ENCODE data around the gene PHF2. TPM values are rescaled to one million over a fixed set of nuclear protein-coding genes. Genes with fewer than 3 reads are reported as not detected.
A peak's percentile ranks its signal among the peaks of the same experiment; 100 is the strongest.

The PHF2 gene
- total RNA-seq: 27.7 TPM

DNA sequence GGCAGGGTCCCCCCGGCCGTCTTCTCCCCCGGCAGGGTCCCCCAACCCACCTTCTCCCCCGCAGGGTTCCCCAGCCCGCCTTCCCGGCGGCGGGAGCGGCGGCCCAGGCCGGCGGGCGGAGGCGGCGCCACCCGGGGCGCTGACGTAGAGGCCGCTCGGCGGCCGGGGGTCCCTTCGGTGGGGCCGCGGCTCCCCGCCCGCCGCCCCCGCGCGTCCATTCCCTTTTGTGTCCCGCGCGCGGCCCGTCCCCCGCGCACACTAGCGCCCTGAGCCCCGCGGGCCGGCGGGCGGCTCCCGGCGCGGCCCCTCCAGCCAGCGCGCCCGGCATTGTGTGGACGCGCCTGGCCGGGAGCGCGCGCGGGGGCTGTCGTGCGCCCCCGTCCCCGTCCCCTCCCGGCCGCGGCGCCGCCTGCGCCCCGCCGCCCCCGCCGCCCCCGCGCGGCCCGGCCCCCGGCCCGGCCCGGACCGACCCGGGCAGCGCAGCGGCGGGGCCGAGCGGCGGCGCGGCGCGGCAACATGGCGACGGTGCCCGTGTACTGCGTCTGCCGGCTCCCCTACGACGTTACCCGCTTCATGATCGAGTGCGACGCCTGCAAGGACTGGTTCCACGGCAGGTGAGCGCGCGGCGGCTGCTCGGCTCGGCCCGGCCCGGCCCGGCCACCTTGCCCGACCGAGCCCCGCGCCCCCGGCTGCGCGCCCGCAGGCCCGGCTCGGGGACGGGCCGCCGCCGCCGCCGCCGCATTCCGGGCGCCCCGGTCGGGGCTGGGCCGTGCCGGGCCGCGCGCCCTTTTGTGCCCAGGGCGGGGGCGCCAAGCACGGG is at the start of gene PHF2:
Gene PHF2 (plus strand): TSS at position 327 of the 820 bp plus-strand sequence. CDS start 190 bp downstream, at position 517.
- Histone ChIP-seq H3K9me3 (no peaks in the 10 kb centered on the region), H3K4me3 (peak within 1 kb of the TSS; percentile 72 to 86), H3K27me3 (no peaks in the 10 kb centered on the region), H3K27ac (peak within 1 kb of the TSS; percentile 91), H3K4me1 (peaks cover 55% of the 10 kb centered on the region), H3K36me3 (no peaks in the 10 kb centered on the region)
- TF ChIP-seq POLR2A (IDR thresholded peaks at IDR 0.05) (no peak), POLR2AphosphoS5 (IDR thresholded peaks at IDR 0.05; ENCODE audit: insufficient read depth in 1 of 2, low read depth in 1 of 2) (no peak)
- TF ChIP-seq, protein P1, sequence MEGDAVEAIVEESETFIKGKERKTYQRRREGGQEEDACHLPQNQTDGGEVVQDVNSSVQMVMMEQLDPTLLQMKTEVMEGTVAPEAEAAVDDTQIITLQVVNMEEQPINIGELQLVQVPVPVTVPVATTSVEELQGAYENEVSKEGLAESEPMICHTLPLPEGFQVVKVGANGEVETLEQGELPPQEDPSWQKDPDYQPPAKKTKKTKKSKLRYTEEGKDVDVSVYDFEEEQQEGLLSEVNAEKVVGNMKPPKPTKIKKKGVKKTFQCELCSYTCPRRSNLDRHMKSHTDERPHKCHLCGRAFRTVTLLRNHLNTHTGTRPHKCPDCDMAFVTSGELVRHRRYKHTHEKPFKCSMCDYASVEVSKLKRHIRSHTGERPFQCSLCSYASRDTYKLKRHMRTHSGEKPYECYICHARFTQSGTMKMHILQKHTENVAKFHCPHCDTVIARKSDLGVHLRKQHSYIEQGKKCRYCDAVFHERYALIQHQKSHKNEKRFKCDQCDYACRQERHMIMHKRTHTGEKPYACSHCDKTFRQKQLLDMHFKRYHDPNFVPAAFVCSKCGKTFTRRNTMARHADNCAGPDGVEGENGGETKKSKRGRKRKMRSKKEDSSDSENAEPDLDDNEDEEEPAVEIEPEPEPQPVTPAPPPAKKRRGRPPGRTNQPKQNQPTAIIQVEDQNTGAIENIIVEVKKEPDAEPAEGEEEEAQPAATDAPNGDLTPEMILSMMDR (IDR thresholded peaks at IDR 0.05): no peak
- no peak for DNase-seq (ENCODE audit: extremely low spot score in 2 of 2)
- intact Hi-C loops (cut with DNase I): loop anchor here (5.0 kb wide), 1 partner anchor 124 kb away; the partner anchor contains the start of genes FAM120A and FAM120AOS

DNA sequence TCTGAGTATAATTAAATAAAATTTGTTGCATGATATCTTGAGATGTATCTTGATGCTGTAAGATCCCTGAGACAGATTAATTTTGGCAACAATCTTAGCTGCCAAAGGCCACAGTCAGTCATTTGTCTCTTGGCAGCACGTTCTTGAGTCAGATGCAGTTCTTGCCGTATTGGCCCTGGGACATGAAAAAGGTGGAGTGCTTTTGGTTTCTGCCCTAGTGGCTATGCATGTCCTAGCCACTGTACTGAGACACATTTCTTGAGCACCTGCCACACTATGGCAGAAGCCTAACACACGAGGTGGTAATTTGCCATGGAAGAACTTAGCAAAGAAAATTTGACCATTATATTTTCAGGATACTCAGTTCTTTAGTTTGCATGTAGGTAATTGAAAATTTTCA is 45.0 kb upstream of the PHF2 start:
- DNase-seq (ENCODE audit: extremely low spot score in 2 of 2): no peak
- Histone ChIP-seq H3K27ac (no peak overlapping the region), H3K36me3 (peaks cover 0 to 58% of the 10 kb centered on the region in 2 donors), H3K9me3 (no peaks in the 10 kb centered on the region), H3K4me3 (no peak overlapping the region), H3K27me3 (no peaks in the 10 kb centered on the region), H3K4me1 (no peaks in the 10 kb centered on the region)
- intact Hi-C loops (cut with DNase I): no loop called here
- TF ChIP-seq POLR2A (IDR thresholded peaks at IDR 0.05): no peak

DNA sequence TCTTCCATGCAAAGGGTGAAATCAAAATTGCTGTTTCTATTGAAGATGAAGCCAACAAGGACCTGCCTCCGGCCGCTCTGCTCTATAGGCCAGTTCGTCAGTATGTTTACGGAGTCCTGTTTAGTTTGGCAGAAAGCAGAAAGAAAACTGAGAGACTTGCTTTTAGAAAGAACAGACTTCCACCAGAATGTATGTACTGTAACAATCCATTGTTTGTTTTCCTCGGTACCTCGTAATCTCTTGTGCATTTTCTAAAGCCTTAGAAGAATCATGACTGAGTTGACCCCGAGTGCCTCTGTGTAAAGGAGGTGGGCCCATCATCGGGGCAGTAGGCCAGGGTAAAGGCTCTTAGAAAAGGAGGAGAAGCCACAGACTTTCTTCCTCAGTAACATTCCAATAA is 44.2 kb upstream of the PHF2 start:
- Histone ChIP-seq H3K9me3 (no peaks in the 10 kb centered on the region), H3K4me3 (no peak overlapping the region), H3K4me1 (no peaks in the 10 kb centered on the region), H3K27me3 (no peaks in the 10 kb centered on the region), H3K27ac (no peak overlapping the region), H3K36me3 (peaks cover 0 to 61% of the 10 kb centered on the region in 2 donors)
- TF ChIP-seq, protein P1 (IDR thresholded peaks at IDR 0.05): no peak
- no peak for TF ChIP-seq POLR2AphosphoS5 (IDR thresholded peaks at IDR 0.05; ENCODE audit: insufficient read depth in 1 of 2, low read depth in 1 of 2)
- no peak for TF ChIP-seq POLR2A (IDR thresholded peaks at IDR 0.05)
- DNase-seq (ENCODE audit: extremely low spot score in 2 of 2): no peak
- intact Hi-C loops (cut with DNase I): no loop called here

DNA sequence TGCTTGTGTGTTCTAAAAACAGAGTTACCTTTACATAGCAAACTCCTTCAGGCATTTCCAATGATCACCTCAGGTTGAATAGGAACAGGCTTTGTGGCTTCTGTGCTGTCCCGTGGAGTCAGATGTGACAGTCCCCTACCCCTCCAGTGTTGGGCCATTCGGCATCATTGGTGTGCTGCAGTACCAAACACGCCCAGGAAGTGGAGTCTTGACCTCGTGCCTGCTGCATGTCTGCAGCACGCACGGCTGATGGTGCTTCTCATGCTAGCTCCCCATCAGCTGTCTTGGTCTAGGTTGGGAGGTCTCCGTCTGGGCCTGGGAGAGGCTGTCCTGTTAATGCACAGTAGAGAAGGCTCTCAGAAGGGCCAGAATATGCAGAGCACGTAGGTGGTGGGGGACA is 42.5 kb upstream of the PHF2 start:
- Histone ChIP-seq H3K4me3 (no peak overlapping the region), H3K4me1 (no peaks in the 10 kb centered on the region), H3K36me3 (peaks cover 0 to 50% of the 10 kb centered on the region in 2 donors), H3K9me3 (no peaks in the 10 kb centered on the region), H3K27me3 (no peaks in the 10 kb centered on the region), H3K27ac (no peak overlapping the region)
- DNase-seq (ENCODE audit: extremely low spot score in 2 of 2): no peak
- intact Hi-C loops (cut with DNase I): no loop called here
- TF ChIP-seq, protein P1 (IDR thresholded peaks at IDR 0.05): no peak
- TF ChIP-seq POLR2AphosphoS5 (IDR thresholded peaks at IDR 0.05; ENCODE audit: insufficient read depth in 1 of 2, low read depth in 1 of 2) (no peak), POLR2A (IDR thresholded peaks at IDR 0.05) (no peak)

DNA sequence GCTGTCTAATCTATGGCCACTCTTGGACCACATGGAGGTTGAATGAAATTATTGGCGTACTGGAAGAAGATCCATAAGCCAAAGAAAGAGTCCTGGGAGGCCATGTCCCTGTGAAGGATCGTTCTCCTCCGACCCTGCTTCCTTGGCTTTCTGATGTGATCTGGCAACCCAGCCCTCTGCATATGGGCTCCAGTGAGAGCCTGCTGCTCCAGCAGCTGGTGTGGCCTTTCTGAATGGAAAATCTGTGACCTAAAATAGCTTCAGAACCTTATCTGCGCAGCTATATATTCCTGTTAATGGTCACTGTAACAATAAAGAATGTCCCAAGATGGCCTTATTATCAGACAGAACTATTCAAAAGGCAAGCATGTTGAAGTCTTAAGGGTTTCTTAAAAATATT is 40.2 kb upstream of the PHF2 start:
- intact Hi-C loops (cut with DNase I): no loop called here
- Histone ChIP-seq H3K27ac (no peak overlapping the region), H3K36me3 (peaks cover 0 to 47% of the 10 kb centered on the region in 2 donors), H3K4me1 (no peaks in the 10 kb centered on the region), H3K27me3 (no peaks in the 10 kb centered on the region), H3K9me3 (no peaks in the 10 kb centered on the region), H3K4me3 (no peak overlapping the region)
- TF ChIP-seq POLR2A (IDR thresholded peaks at IDR 0.05): no peak
- TF ChIP-seq, protein P1 (IDR thresholded peaks at IDR 0.05): no peak
- no peak for DNase-seq (ENCODE audit: extremely low spot score in 2 of 2)

Measured in vagina (tissue), 2 donors.